ENCODE data around the gene ATP1B3.

ATP1B3 gene

GRCh38 chr3:141876381-141876890 is at the start of gene ATP1B3:
Gene ATP1B3 (plus strand): TSS chr3:141876643. CDS start chr3:141876802, 159 bp downstream.
- peaks cover 25% of the 10 kb centered on the region for H3K36me3 ChIP-seq (ENCODE audit: insufficient read depth, insufficient read length, low read length)
- peak within 1 kb of the TSS; percentile 88 for H3K9ac ChIP-seq (ENCODE audit: insufficient read length, low read depth)
- peak; percentile 50 for DNase-seq (ENCODE audit: low read depth, low spot score)
- TF ChIP-seq ZNF274 (IDR thresholded peaks at IDR 0.05; ENCODE audit: low read depth, low read length) (no peak), SUZ12 (IDR thresholded peaks at IDR 0.05; ENCODE audit: extremely low read depth, insufficient read depth, insufficient read length) (no peak), YY1 (IDR thresholded peaks at IDR 0.05; ENCODE audit: insufficient read depth, insufficient read length) (no peak)
- H3K27me3 ChIP-seq (ENCODE audit: insufficient read depth, insufficient read length) = peaks cover 2% of the 10 kb centered on the region
- H3K4me1 ChIP-seq (ENCODE audit: insufficient read depth, insufficient read length) = no peaks in the 10 kb centered on the region
- no peaks in the 10 kb centered on the region for H3K9me3 ChIP-seq (ENCODE audit: insufficient read depth, low read length)
- H3K4me3 ChIP-seq (ENCODE audit: insufficient read length, low read depth) = peak within 1 kb of the TSS; percentile 93

- Histone ChIP-seq H3K27me3 (ENCODE audit: insufficient read depth, insufficient read length) (no peaks in the 10 kb centered on the region), H3K4me3 (ENCODE audit: insufficient read length, low read depth) (no peak overlapping the region), H3K9me3 (ENCODE audit: insufficient read depth, low read length) (no peaks in the 10 kb centered on the region), H3K4me1 (ENCODE audit: insufficient read depth, insufficient read length) (peaks cover 5% of the 10 kb centered on the region), H3K36me3 (ENCODE audit: insufficient read depth, insufficient read length, low read length) (no peaks in the 10 kb centered on the region), H3K9ac (ENCODE audit: insufficient read length, low read depth) (no peak overlapping the region)
- DNase-seq (ENCODE audit: low read depth, low spot score) = no peak
- TF ChIP-seq YY1 (IDR thresholded peaks at IDR 0.05; ENCODE audit: insufficient read depth, insufficient read length) = no peak
- no peak for TF ChIP-seq SUZ12 (IDR thresholded peaks at IDR 0.05; ENCODE audit: extremely low read depth, insufficient read depth, insufficient read length)
- no peak for TF ChIP-seq ZNF274 (IDR thresholded peaks at IDR 0.05; ENCODE audit: low read depth, low read length)
Measured at GRCh38 chr3:141828487-141828886, 48.0 kb upstream of the ATP1B3 start.

DNA sequence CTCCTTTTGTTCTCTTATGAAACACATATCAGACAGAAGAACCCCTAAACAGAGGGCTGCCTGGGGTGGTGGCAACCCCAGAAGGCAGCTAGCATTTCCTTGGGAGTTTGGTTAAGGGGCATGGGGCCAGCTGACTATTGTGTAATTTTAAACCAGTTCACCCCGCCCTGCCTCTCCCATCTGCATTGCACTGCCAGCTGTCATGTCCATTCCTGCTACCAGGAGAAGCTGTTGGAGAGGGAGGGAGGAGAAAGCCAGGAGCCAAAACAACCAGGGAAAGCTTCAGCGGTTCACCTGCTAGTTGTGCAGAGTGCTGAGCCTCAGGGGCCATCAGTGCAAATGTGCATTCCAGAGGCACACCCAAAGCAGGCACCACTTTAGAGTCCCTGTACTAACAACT is 47.6 kb upstream of the ATP1B3 start:
- Histone ChIP-seq H3K9ac (ENCODE audit: insufficient read length, low read depth) (no peak overlapping the region), H3K36me3 (ENCODE audit: insufficient read depth, insufficient read length, low read length) (no peaks in the 10 kb centered on the region), H3K4me3 (ENCODE audit: insufficient read length, low read depth) (no peak overlapping the region), H3K4me1 (ENCODE audit: insufficient read depth, insufficient read length) (peaks cover 5% of the 10 kb centered on the region), H3K9me3 (ENCODE audit: insufficient read depth, low read length) (no peaks in the 10 kb centered on the region), H3K27me3 (ENCODE audit: insufficient read depth, insufficient read length) (no peaks in the 10 kb centered on the region)
- TF ChIP-seq SUZ12 (IDR thresholded peaks at IDR 0.05; ENCODE audit: extremely low read depth, insufficient read depth, insufficient read length) (no peak), YY1 (IDR thresholded peaks at IDR 0.05; ENCODE audit: insufficient read depth, insufficient read length) (no peak), ZNF274 (IDR thresholded peaks at IDR 0.05; ENCODE audit: low read depth, low read length) (no peak)
- DNase-seq (ENCODE audit: low read depth, low spot score) = no peak

DNA sequence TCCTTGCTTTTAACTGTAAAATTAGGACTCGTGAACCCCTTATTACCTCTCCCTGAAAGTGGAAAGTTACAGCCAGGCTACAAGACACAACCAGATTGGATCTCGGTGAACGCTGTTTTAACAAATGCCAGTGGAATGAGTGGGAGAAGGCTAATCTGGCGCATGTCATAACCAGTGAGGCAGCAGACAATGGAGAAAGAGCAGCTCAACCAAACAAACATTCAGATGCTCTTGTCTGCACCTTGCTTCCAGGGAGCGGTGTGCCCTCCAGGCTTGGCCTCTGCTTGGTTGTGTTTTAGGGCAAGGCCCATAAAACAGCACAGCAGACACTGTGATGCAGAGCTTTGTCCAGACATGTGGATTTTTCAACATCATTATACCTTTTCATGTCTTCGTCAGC is 45.9 kb upstream of the ATP1B3 start:
- H3K36me3 ChIP-seq (ENCODE audit: insufficient read depth, insufficient read length, low read length) = no peaks in the 10 kb centered on the region
- no peak overlapping the region for H3K9ac ChIP-seq (ENCODE audit: insufficient read length, low read depth)
- no peaks in the 10 kb centered on the region for H3K27me3 ChIP-seq (ENCODE audit: insufficient read depth, insufficient read length)
- H3K4me1 ChIP-seq (ENCODE audit: insufficient read depth, insufficient read length) = peaks cover 5% of the 10 kb centered on the region
- no peak for TF ChIP-seq SUZ12 (IDR thresholded peaks at IDR 0.05; ENCODE audit: extremely low read depth, insufficient read depth, insufficient read length)
- no peak for TF ChIP-seq ZNF274 (IDR thresholded peaks at IDR 0.05; ENCODE audit: low read depth, low read length)
- TF ChIP-seq YY1 (IDR thresholded peaks at IDR 0.05; ENCODE audit: insufficient read depth, insufficient read length) = no peak
- DNase-seq (ENCODE audit: low read depth, low spot score) = no peak
- H3K4me3 ChIP-seq (ENCODE audit: insufficient read length, low read depth) = no peak overlapping the region
- no peaks in the 10 kb centered on the region for H3K9me3 ChIP-seq (ENCODE audit: insufficient read depth, low read length)

DNA sequence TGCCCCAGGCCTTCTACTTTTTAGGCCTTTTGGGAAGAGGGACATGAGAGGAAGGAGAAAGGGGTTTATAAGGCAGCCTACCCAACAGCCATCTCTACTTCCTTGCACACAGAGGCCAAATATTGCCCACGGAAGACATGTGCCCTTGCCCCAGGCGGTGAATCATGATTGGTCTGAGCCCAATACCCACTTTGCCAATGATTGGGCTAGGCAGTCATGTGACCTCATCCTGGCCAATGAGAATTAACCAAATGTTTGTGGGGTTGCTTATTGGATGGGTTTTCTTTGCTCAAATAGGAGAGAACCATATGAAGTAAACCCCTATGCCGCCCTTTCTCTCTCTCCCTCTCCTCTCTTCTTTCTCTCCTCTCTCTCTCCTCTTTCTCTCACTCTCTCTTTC is 42.2 kb upstream of the ATP1B3 start:
- no peak overlapping the region for H3K9ac ChIP-seq (ENCODE audit: insufficient read length, low read depth)
- no peak overlapping the region for H3K4me3 ChIP-seq (ENCODE audit: insufficient read length, low read depth)
- TF ChIP-seq ZNF274 (IDR thresholded peaks at IDR 0.05; ENCODE audit: low read depth, low read length) (no peak), YY1 (IDR thresholded peaks at IDR 0.05; ENCODE audit: insufficient read depth, insufficient read length) (no peak), SUZ12 (IDR thresholded peaks at IDR 0.05; ENCODE audit: extremely low read depth, insufficient read depth, insufficient read length) (no peak)
- peaks cover 5% of the 10 kb centered on the region for H3K4me1 ChIP-seq (ENCODE audit: insufficient read depth, insufficient read length)
- no peaks in the 10 kb centered on the region for H3K9me3 ChIP-seq (ENCODE audit: insufficient read depth, low read length)
- H3K27me3 ChIP-seq (ENCODE audit: insufficient read depth, insufficient read length) = no peaks in the 10 kb centered on the region
- no peak for DNase-seq (ENCODE audit: low read depth, low spot score)
- no peaks in the 10 kb centered on the region for H3K36me3 ChIP-seq (ENCODE audit: insufficient read depth, insufficient read length, low read length)

DNA sequence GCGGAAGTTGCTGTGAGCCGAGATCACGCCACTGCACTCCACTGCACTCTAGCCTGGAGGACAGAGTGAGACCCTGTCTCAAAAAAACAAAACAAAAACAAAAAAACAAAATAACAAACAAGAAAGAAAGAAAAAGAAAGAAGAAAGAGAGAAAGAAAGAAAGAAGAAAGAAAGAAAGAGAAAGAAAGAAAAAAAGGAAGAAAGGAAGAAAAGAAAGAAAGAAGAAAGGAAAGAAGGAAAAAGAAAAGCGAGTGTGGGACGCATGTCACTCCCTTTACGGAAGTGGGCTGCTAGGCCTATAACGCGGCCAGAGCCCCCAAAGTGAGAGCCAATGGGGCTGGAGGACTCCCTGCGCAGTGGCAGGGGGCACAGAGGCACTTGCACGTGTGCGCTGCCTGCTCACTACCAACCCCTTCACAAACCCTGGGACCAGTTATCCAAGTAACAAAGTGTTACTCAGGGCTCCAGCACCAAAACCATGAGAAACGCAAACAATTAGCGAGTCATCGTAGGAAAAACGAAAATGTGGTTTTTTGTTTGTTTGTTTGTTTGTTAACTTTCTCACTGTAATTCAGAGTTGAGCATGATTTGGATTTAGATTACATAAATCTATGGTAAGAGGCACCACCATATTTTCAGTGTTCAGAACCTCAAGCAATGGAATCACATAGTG is 40.8 kb upstream of the ATP1B3 start:
- TF ChIP-seq ZNF274 (IDR thresholded peaks at IDR 0.05; ENCODE audit: low read depth, low read length) = no peak
- no peak for TF ChIP-seq SUZ12 (IDR thresholded peaks at IDR 0.05; ENCODE audit: extremely low read depth, insufficient read depth, insufficient read length)
- TF ChIP-seq YY1 (IDR thresholded peaks at IDR 0.05; ENCODE audit: insufficient read depth, insufficient read length) = no peak

GRCh38 chr3:141839389-141839788 is 37.1 kb upstream of the ATP1B3 start:
- TF ChIP-seq ZNF274 (IDR thresholded peaks at IDR 0.05; ENCODE audit: low read depth, low read length) = no peak
- no peak for TF ChIP-seq YY1 (IDR thresholded peaks at IDR 0.05; ENCODE audit: insufficient read depth, insufficient read length)
- TF ChIP-seq SUZ12 (IDR thresholded peaks at IDR 0.05; ENCODE audit: extremely low read depth, insufficient read depth, insufficient read length) = no peak
- no peak overlapping the region for H3K4me3 ChIP-seq (ENCODE audit: insufficient read length, low read depth)
- peaks cover 4% of the 10 kb centered on the region for H3K4me1 ChIP-seq (ENCODE audit: insufficient read depth, insufficient read length)
- H3K9ac ChIP-seq (ENCODE audit: insufficient read length, low read depth) = no peak overlapping the region
- no peaks in the 10 kb centered on the region for H3K9me3 ChIP-seq (ENCODE audit: insufficient read depth, low read length)
- no peaks in the 10 kb centered on the region for H3K27me3 ChIP-seq (ENCODE audit: insufficient read depth, insufficient read length)
- no peak for DNase-seq (ENCODE audit: low read depth, low spot score)
- no peaks in the 10 kb centered on the region for H3K36me3 ChIP-seq (ENCODE audit: insufficient read depth, insufficient read length, low read length)

More for the DNA sequence above, 40.8 kb upstream of the ATP1B3 start:
- Histone ChIP-seq H3K27me3 (ENCODE audit: insufficient read depth, insufficient read length) (no peaks in the 10 kb centered on the region), H3K4me3 (ENCODE audit: insufficient read length, low read depth) (no peak overlapping the region), H3K4me1 (ENCODE audit: insufficient read depth, insufficient read length) (peaks cover 2% of the 10 kb centered on the region), H3K36me3 (ENCODE audit: insufficient read depth, insufficient read length, low read length) (no peaks in the 10 kb centered on the region), H3K9ac (ENCODE audit: insufficient read length, low read depth) (no peak overlapping the region), H3K9me3 (ENCODE audit: insufficient read depth, low read length) (no peaks in the 10 kb centered on the region)
- DNase-seq (ENCODE audit: low read depth, low spot score) = no peak
